ENCODE results near the gene ABCB7. TPM values are rescaled to one million over a fixed set of nuclear protein-coding genes. Genes with fewer than 3 reads are reported as not detected.

Gene ABCB7
- total RNA-seq, 2 experiments from 2014 or later = 26.7 to 31.7 TPM

DNA sequence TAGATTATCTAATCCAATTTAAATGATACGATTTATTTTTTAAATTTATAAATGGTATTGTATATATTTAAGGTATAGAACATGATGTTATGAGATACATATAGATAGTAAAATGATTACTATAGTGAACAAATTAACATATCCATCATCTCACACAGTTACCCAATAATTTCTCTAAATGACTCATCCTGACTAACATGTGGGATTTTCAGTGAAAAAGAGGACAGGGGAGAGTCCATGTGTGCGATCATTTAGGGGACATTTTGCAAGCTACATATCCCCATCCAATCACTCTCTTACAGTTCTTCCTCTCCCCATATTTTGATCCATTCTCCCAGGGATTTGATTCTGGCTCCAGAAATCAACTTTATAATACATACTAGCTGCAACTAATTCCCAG lies 88.2 kb downstream of the ABCB7 start:
- ChIA-PET CTCF (ENCODE audit: unreplicated experiment) (no interaction called here), POLR2A (no interaction called here)
- TF ChIP-seq CTCF (conservative IDR thresholded peaks at IDR 0.05; ENCODE audit: low read length) = no peak
- H3K9me3 ChIP-seq (ENCODE audit: low read length) = no peaks in the 10 kb centered on the region
- no peak for DNase-seq (ENCODE audit: low spot score)
- no peaks in the 10 kb centered on the region for H3K9me2 ChIP-seq (ENCODE audit: insufficient read depth, low read length)
- H4K20me1 ChIP-seq (ENCODE audit: insufficient read depth, low read length) = no peaks in the 10 kb centered on the region
- H3K36me3 ChIP-seq (ENCODE audit: insufficient read depth, low read length) = peaks cover 10% of the 10 kb centered on the region; the same call in 1 of the 2 replicates
- no TSS peak for BruUV-seq (replicated peaks)
- H2AFZ ChIP-seq (ENCODE audit: low read length) = no peak overlapping the region
- H3K27ac ChIP-seq (ENCODE audit: low read depth, low read length, poor library complexity, severe bottlenecking) = no peak overlapping the region
- intact Hi-C loops (cut with micrococcal nuclease; ENCODE audit: unreplicated experiment) = no loop called here
- H3K79me2 ChIP-seq (ENCODE audit: insufficient read depth, low read depth, low read length) = no peaks in the 10 kb centered on the region
- no peaks in the 10 kb centered on the region for H3K4me1 ChIP-seq (ENCODE audit: insufficient read depth, low read length, poor library complexity, severe bottlenecking)
- H3K4me2 ChIP-seq (ENCODE audit: low read length) = no peak overlapping the region
- H3K4me3 ChIP-seq (ENCODE audit: low read depth, low read length, poor library complexity, severe bottlenecking) = no peak overlapping the region

- no peak overlapping the region for H3K4me2 ChIP-seq (ENCODE audit: low read length)
- H4K20me1 ChIP-seq (ENCODE audit: insufficient read depth, low read length) = no peaks in the 10 kb centered on the region
- no peak overlapping the region for H2AFZ ChIP-seq (ENCODE audit: low read length)
- H3K9me3 ChIP-seq (ENCODE audit: low read length) = no peaks in the 10 kb centered on the region
- no peak for TF ChIP-seq CTCF (conservative IDR thresholded peaks at IDR 0.05; ENCODE audit: low read length)
- TF ChIP-seq EZH2phosphoT487 (IDR thresholded peaks at IDR 0.05; ENCODE audit: borderline replicate concordance, low read depth, low read length) = no peak
- no peak overlapping the region for H3K27ac ChIP-seq (ENCODE audit: low read depth, low read length, poor library complexity, severe bottlenecking)
- ChIA-PET CTCF (ENCODE audit: unreplicated experiment) (no interaction called here), POLR2A (no interaction called here)
- H3K36me3 ChIP-seq (ENCODE audit: insufficient read depth, low read length) = peaks cover 6% of the 10 kb centered on the region
- H3K9me2 ChIP-seq (ENCODE audit: insufficient read depth, low read length) = no peaks in the 10 kb centered on the region
- intact Hi-C loops (cut with micrococcal nuclease; ENCODE audit: unreplicated experiment) = no loop called here
- no peak overlapping the region for H3K4me3 ChIP-seq (ENCODE audit: low read depth, low read length, poor library complexity, severe bottlenecking)
- no peak for DNase-seq (ENCODE audit: low spot score)
- no peaks in the 10 kb centered on the region for H3K79me2 ChIP-seq (ENCODE audit: insufficient read depth, low read depth, low read length)
- BruUV-seq (replicated peaks) = no TSS peak
- no peaks in the 10 kb centered on the region for H3K4me1 ChIP-seq (ENCODE audit: insufficient read depth, low read length, poor library complexity, severe bottlenecking)
Observed at GRCh38 chrX:75061701-75062100, 94.4 kb downstream of the ABCB7 start.

- no peaks in the 10 kb centered on the region; the same call in 1 of the 2 replicates for H3K36me3 ChIP-seq (ENCODE audit: insufficient read depth, low read length)
- H3K79me2 ChIP-seq (ENCODE audit: insufficient read depth, low read depth, low read length) = no peaks in the 10 kb centered on the region
- no TSS peak for BruUV-seq (replicated peaks)
- TF ChIP-seq EZH2phosphoT487 (IDR thresholded peaks at IDR 0.05; ENCODE audit: borderline replicate concordance, low read depth, low read length) (no peak), CTCF (conservative IDR thresholded peaks at IDR 0.05; ENCODE audit: low read length) (no peak)
- no peak overlapping the region for H2AFZ ChIP-seq (ENCODE audit: low read length)
- POLR2A ChIA-PET = no interaction called here
- H3K4me2 ChIP-seq (ENCODE audit: low read length) = no peak overlapping the region
- no peaks in the 10 kb centered on the region for H3K9me2 ChIP-seq (ENCODE audit: insufficient read depth, low read length)
- H3K9me3 ChIP-seq (ENCODE audit: low read length) = no peaks in the 10 kb centered on the region
- H4K20me1 ChIP-seq (ENCODE audit: insufficient read depth, low read length) = no peaks in the 10 kb centered on the region
- CTCF ChIA-PET (ENCODE audit: unreplicated experiment) = no interaction called here
- no peak for DNase-seq (ENCODE audit: low spot score)
- H3K4me1 ChIP-seq (ENCODE audit: insufficient read depth, low read length, poor library complexity, severe bottlenecking) = no peaks in the 10 kb centered on the region
- no peak overlapping the region for H3K27ac ChIP-seq (ENCODE audit: low read depth, low read length, poor library complexity, severe bottlenecking)
- intact Hi-C loops (cut with micrococcal nuclease; ENCODE audit: unreplicated experiment) = no loop called here
- no peak overlapping the region for H3K4me3 ChIP-seq (ENCODE audit: low read depth, low read length, poor library complexity, severe bottlenecking)
Observed at GRCh38 chrX:75051047-75051446, 105.0 kb downstream of the ABCB7 start.
